ENCODE data around the gene PCDH11X.
"Not testable (repeated sequence)": the region's sequence is repeated elsewhere in the genome, so short reads cannot be mapped to it uniquely, and the experiment has no call there.

PCDH11X gene, protein sequence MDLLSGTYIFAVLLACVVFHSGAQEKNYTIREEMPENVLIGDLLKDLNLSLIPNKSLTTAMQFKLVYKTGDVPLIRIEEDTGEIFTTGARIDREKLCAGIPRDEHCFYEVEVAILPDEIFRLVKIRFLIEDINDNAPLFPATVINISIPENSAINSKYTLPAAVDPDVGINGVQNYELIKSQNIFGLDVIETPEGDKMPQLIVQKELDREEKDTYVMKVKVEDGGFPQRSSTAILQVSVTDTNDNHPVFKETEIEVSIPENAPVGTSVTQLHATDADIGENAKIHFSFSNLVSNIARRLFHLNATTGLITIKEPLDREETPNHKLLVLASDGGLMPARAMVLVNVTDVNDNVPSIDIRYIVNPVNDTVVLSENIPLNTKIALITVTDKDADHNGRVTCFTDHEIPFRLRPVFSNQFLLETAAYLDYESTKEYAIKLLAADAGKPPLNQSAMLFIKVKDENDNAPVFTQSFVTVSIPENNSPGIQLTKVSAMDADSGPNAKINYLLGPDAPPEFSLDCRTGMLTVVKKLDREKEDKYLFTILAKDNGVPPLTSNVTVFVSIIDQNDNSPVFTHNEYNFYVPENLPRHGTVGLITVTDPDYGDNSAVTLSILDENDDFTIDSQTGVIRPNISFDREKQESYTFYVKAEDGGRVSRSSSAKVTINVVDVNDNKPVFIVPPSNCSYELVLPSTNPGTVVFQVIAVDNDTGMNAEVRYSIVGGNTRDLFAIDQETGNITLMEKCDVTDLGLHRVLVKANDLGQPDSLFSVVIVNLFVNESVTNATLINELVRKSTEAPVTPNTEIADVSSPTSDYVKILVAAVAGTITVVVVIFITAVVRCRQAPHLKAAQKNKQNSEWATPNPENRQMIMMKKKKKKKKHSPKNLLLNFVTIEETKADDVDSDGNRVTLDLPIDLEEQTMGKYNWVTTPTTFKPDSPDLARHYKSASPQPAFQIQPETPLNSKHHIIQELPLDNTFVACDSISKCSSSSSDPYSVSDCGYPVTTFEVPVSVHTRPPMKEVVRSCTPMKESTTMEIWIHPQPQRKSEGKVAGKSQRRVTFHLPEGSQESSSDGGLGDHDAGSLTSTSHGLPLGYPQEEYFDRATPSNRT (N-terminal part only)

DNA sequence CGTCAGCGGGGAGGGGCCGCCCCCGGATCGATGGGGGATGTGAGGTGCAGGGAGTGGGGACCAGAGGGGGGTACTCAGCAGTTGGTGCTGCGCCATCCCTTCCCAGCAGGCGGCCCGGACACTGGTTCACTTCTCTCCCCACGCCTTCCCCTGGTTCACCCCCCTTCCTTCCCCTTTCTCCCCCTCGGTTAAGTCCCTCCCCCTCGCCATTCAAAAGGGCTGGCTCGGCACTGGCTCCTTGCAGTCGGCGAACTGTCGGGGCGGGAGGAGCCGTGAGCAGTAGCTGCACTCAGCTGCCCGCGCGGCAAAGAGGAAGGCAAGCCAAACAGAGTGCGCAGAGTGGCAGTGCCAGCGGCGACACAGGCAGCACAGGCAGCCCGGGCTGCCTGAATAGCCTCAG, at the start of gene PCDH11X:
TSS of gene PCDH11X (plus strand) at position 241 of the 400 bp plus-strand sequence. CDS start 56,130 bp downstream, outside the sequence.
- DNase-seq (ENCODE audit: low read depth) = not testable (repeated sequence)

DNA sequence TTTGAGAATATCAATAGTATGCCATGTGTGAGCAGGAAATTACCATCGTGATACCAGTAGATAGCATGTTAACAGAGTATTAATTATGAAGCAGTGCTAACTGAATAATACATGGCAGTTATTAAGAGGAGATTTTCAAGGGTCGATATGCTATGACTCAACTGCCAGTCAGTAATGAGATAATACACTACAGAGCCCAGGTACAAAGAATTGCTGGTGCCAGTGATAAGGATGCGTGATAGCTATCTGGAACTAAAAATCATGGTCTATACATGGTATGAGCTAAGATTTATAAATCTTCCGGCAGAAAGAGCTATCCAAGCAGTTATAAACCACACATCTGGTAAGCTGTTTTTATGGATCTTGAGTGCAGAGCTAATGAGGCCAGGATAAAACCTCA, 31.7 kb upstream of the PCDH11X start:
- not testable (repeated sequence) for DNase-seq (ENCODE audit: low read depth)

DNA sequence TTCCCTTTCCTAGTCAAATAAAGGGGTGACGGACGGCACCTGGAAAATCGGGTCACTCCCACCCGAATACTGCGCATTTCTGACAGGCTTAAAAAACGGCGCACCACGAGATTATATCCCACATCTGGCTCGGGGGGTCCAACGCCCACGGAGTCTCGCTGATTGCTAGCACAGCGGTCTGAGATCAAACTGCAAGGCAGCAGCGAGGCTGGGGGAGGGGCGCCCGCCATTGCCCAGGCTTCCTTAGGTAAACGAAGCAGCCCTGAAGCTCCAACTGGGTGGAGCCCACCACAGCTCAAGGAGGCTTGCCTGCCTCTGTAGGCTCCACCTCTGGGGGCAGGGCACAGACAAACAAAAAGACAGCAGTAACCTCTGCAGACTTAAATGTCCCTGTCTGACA, 26.2 kb upstream of the PCDH11X start:
- DNase-seq (ENCODE audit: low read depth) = not testable (repeated sequence)

DNA sequence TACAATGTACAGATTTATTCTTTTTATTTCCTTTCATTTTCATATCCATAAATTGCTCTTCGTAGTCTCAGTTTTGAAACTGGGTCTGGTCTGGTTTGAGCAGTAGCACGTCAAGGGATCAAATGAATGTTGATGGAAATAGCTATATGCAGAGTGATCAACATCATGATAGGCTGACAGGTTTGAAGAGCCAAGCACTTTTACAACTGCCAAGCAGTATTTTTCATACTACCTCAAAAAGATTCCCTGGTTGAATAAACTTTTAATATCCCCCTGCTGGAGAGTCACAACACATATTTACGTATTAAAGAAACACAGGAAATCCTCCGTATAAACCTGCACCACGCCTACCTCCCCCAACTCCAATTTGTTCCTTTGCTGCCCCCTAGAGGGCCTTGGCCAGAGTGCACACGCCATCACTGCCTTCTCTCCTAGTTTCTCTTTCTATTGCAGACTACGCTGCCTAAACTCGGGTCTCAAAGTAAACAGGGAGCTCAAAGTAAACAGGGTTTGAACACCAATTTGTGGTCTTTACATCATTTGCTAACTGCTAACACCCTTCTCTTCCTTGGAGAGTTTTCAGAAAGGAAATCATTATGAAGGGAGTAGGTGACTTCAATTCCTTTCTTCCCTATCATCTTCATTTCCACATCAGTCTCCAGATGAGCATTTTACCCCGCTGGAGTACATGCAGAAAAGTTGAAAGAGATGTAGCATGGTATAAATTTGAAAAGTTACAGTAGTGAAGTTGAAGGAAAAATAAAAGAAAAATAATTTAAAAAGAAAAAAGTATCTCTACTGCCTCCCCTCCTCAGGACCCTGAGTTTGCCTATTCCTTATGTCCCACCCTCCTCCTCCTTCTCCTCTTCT, 8.3 kb upstream of the PCDH11X start:
- not testable (repeated sequence) for DNase-seq (ENCODE audit: low read depth)

DNA sequence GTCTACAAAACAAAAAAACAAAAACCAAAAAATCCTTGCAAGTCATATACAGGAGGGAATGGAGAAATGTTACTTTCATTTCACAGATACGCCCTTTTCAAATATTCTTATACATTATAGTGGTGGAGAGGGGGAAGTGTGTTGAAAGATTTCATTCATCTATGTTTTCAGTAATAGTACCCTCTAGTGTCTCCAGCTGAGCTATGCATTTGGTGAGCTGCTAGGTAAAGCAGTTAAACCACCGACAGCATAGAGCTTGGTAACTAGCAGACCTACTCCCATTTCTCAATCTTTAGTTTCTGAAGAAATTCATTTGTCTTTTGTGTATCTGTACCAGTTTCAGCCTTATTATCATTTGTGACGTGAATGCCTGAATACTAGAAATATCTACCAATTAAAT, 5.2 kb upstream of the PCDH11X start:
- not testable (repeated sequence) for DNase-seq (ENCODE audit: low read depth)

DNA sequence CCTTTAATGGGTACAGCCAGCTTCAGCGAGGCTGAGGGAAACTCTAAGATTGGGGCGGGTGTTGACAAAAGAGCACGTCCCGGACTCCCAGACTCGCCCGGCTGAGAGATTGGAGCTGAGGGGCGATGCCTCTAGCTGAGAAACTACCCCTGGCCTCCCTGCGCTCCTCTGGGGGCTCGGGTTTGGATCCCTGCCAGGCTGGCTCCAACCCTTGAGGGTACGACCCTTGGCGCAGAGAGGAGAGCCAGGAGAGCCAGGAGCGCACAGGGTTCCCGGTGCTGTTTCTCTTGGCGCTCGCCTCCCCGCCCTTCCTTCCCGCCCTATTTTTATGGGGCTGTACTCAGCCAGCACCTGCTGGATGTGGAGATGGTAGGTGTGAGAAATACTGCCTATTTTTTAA, 833 bp downstream of the PCDH11X start:
- DNase-seq (ENCODE audit: low read depth) = not testable (repeated sequence)

DNA sequence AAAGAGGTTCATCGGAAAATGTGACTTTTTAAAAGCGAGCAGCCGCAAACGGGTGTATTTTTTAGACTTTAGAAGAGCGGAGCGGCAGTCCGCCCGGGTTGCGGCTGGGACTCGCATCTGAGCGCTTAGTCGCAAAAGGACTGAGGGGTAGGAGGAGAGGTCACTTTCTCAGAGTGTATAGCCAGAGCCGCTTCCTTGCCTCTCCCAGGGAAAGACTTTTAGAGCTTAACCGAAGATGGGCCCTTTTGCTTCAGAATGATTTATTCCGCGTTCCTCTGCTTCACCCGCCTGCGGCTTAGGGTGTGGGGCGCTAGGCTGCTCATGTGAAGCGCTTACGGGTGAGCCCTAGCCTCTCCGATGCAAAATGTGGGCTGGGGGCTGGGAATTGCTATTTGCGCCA, 1.5 kb downstream of the PCDH11X start:
- not testable (repeated sequence) for DNase-seq (ENCODE audit: low read depth)

DNA sequence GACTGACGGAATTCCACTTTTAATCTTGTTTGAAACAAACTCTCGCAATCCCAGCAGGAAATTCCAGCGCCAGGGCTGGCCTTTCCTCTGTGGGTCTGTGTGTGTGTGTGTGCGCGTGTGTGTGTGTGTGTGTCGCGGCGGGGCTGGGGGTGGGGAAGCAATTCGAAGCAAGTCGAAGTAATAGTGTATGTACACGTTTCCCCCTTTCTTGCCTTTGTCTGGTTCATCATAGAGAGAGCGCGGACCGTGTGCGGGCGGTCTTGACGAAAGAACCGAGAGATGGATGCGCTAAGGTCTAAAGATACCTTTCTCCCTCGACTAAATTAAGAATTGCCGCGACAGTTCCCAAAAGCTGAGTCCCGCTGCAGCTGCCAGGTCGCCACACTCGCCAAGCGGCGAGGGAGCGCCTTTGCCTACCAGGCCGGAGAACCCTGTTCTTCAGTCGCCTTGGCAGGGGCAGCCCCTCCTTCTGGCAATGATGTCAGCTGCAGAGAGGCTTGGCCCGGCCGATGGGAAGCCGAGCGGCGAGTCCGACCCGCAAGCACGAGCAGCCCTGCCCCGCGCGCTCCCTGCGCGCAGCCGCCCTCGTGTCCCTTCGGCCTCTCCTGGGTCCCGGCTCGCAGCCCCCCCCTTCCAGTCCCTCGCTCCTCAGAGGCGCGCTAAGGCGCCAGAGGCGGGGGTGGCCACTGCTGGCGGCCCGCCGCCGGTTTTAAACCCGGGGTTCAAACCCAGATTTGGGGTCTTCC, 2.6 kb downstream of the PCDH11X start:
- not testable (repeated sequence) for DNase-seq (ENCODE audit: low read depth)

DNA sequence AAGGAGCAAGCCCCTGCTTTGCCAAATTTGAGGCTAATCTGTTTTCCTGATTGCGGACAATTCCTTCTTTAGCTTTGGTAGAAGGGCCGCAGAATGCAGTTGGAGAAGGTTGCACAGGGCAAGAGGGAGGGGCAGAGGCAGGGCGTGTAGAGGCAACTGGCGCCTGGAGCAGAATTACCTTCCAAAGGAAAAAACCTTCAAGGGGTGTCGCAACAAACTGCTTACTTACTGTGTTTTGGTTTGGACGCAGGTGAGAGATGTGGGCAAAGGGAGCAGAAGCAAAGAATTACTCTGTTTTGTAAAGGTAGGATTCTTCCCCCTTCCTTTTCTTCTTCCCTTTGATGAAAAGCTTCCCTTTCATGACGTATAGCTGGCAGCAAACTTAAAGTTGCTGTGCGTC, 3.6 kb downstream of the PCDH11X start:
- not testable (repeated sequence) for DNase-seq (ENCODE audit: low read depth)

DNA sequence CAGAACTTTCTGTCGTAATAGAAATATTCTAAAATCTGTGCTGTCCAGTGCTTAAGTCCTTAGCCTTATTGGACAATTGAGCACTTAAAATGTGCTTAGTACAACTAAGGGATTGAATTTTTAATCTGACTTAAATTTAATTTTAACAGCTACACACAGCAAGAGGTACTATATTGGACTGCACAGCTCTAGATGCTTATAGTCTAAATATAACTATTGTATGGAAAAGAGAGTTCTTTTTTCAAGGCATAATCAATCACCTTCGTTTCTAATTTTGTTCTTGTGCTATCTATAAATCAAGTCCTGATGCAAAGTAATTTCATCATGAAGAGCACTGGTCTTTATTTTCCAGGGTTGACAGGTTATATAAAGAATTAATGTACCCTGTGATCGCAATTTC, 38.4 kb downstream of the PCDH11X start:
- DNase-seq (ENCODE audit: low read depth) = not testable (repeated sequence)

DNA sequence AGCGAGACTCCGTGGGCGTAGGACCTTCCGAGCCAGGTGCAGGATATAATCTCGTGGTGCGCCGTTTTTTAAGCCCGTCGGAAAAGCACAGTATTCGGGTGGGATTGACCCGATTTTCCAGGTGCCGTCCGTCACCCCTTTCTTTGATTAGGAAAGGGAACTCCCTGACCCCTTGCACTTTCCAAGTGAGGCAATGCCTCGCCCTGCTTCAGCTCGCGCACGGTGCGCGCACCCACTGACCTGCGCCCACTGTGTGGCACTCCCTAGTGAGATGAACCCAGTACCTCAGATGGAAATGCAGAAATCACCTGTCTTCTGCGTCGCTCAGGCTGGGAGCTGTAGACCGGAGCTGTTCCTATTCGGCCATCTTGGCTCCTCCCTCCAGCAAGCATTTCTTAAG, 46.1 kb downstream of the PCDH11X start:
- not testable (repeated sequence) for DNase-seq (ENCODE audit: low read depth)

All from stimulated activated CD4-positive, alpha-beta T cell treated with anti-CD3 and anti-CD28 coated beads, Interleukin-2, amount 100 ng/mL, for 4 hours (primary cell).